DOHH2 (cell line): ENCODE results near the gene PVALEF.

Source experiments
- H3F3A ChIP-seq: fragments of 200-600 bp; sonication (generic), shearing (Covaris generic); 2 replicates; pipeline ENCODE4 v1.6.0; 2016; ENCODE audit warnings: antibody characterized with exemption, mild to moderate bottlenecking; ENCODE audit not compliant: control insufficient read depth, insufficient read depth
- H3K27ac ChIP-seq: fragments of 200-600 bp; sonication (generic); 2 replicates; pipeline ENCODE4 v1.5.1; 2014; ENCODE audit warnings: low read depth, mild to moderate bottlenecking, low read length, moderate library complexity
- H3K27me3 ChIP-seq: fragments of 200-600 bp; sonication (generic); 2 replicates; pipeline ENCODE4 v1.6.1; 2014; ENCODE audit warnings: mild to moderate bottlenecking, low read length, mixed read lengths; ENCODE audit not compliant: control insufficient read depth
- H3K36me3 ChIP-seq: fragments of 200-600 bp; sonication (generic); 2 replicates; pipeline ENCODE4 v1.6.1; 2014; ENCODE audit warnings: mild to moderate bottlenecking, low read length, moderate library complexity, mixed read lengths; ENCODE audit not compliant: control insufficient read depth
- H3K4me1 ChIP-seq: fragments of 200-600 bp; sonication (generic); 2 replicates; pipeline ENCODE4 v1.6.1; 2014; ENCODE audit warnings: mild to moderate bottlenecking, low read length, mixed read lengths; ENCODE audit not compliant: control insufficient read depth
- H3K4me2 ChIP-seq: fragments of 200-600 bp; sonication (generic); 2 replicates; pipeline ENCODE4 v1.6.0; 2014; ENCODE audit warnings: mild to moderate bottlenecking, low read length, moderate library complexity
- H3K4me3 ChIP-seq: fragments of 200-600 bp; sonication (generic); 2 replicates; pipeline ENCODE4 v1.5.1; 2014; ENCODE audit warnings: mild to moderate bottlenecking, low read length, mixed read lengths
- H3K79me2 ChIP-seq: fragments of 200-600 bp; sonication (generic); 2 replicates; pipeline ENCODE4 v1.6.1; 2014; ENCODE audit warnings: mild to moderate bottlenecking, low read length, mixed read lengths; ENCODE audit not compliant: control insufficient read depth
- H3K9me2 ChIP-seq: fragments of 200-600 bp; sonication (generic); replicated peaks from 2 replicates; pipeline ENCODE4 v1.6.1; 2014; ENCODE audit warnings: mild to moderate bottlenecking, low read length, mixed read lengths; ENCODE audit not compliant: control insufficient read depth
- H3K9me3 ChIP-seq: fragments of 200-600 bp; sonication (generic); 2 replicates; pipeline ENCODE4 v1.6.1; 2014; ENCODE audit warnings: antibody characterized with exemption, low read length, mixed read lengths; ENCODE audit not compliant: control insufficient read depth, insufficient read depth
- H4K20me1 ChIP-seq: fragments of 200-600 bp; sonication (generic); 2 replicates; pipeline ENCODE4 v1.6.0; 2014; ENCODE audit warnings: low read depth, mild to moderate bottlenecking, antibody characterized with exemption, low read length, moderate library complexity; ENCODE audit not compliant: control insufficient read depth, insufficient read depth
- EZH2phosphoT487 ChIP-seq: fragments of 200-600 bp; sonication (generic); IDR thresholded peaks from 2 replicates; pipeline ENCODE4 v1.6.1; 2017; ENCODE audit warnings: borderline replicate concordance, mild to moderate bottlenecking, antibody characterized with exemption, low read length, moderate library complexity, mixed read lengths
- TF ChIP-seq, protein P1 (sequence below): fragments of 200-600 bp; sonication (generic); IDR thresholded peaks from one replicate; pipeline ENCODE4 v1.5.1; 2014; ENCODE audit warnings: antibody characterized with exemption, mild to moderate bottlenecking, low read depth, low read length; ENCODE audit not compliant: poor library complexity, severe bottlenecking

Gene PVALEF

DNA sequence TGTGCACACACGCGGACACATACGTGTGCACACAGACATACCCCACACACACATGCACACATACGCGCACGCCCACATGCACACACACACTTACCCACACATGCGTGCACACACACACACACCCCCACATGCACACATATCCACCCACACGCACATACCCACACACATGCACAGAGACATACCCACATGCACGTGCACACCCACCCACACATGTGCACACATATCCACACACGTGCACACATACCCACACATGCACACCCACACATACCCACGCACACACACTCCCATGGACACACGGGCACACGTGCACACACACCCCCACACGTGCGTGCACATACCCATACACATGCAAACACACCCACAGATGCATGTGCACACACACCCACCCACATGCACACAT is 27.2 kb upstream of the PVALEF start:
- Histone ChIP-seq H3K27me3 (no peaks in the 10 kb centered on the region), H3K27ac (no peak overlapping the region), H4K20me1 (no peaks in the 10 kb centered on the region), H3K9me3 (peaks cover 17% of the 10 kb centered on the region; the same call in 1 of the 2 replicates), H3K4me2 (no peak overlapping the region), H3K79me2 (no peaks in the 10 kb centered on the region), H3F3A (no peaks in the 10 kb centered on the region), H3K9me2 (no peaks in the 10 kb centered on the region), H3K4me1 (no peaks in the 10 kb centered on the region), H3K4me3 (no peak overlapping the region), H3K36me3 (no peaks in the 10 kb centered on the region)
- TF ChIP-seq EZH2phosphoT487: no peak
- TF ChIP-seq, protein P1, sequence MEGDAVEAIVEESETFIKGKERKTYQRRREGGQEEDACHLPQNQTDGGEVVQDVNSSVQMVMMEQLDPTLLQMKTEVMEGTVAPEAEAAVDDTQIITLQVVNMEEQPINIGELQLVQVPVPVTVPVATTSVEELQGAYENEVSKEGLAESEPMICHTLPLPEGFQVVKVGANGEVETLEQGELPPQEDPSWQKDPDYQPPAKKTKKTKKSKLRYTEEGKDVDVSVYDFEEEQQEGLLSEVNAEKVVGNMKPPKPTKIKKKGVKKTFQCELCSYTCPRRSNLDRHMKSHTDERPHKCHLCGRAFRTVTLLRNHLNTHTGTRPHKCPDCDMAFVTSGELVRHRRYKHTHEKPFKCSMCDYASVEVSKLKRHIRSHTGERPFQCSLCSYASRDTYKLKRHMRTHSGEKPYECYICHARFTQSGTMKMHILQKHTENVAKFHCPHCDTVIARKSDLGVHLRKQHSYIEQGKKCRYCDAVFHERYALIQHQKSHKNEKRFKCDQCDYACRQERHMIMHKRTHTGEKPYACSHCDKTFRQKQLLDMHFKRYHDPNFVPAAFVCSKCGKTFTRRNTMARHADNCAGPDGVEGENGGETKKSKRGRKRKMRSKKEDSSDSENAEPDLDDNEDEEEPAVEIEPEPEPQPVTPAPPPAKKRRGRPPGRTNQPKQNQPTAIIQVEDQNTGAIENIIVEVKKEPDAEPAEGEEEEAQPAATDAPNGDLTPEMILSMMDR: no peak

DNA sequence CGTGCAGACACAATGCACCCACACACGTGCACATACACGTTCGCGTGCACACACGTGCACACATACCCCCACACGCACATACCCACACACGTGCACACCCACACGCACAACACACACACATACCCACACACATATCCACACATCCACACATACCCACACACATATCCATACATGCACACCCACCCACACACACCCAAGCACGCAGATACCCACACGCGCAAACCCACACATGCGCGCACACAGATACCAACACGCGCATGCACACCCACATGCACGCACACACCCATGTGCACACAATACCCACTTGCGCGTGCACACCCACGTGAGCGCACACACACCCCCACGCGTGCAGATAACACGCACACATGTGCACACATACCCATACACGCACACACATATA is 26.8 kb upstream of the PVALEF start:
- Histone ChIP-seq H3K9me3 (peaks cover 17% of the 10 kb centered on the region; the same call in 1 of the 2 replicates), H3K36me3 (no peaks in the 10 kb centered on the region), H3F3A (no peaks in the 10 kb centered on the region), H3K4me1 (no peaks in the 10 kb centered on the region), H4K20me1 (no peaks in the 10 kb centered on the region), H3K9me2 (no peaks in the 10 kb centered on the region), H3K4me2 (no peak overlapping the region), H3K27me3 (no peaks in the 10 kb centered on the region), H3K79me2 (no peaks in the 10 kb centered on the region), H3K27ac (no peak overlapping the region), H3K4me3 (no peak overlapping the region)
- no peak for TF ChIP-seq EZH2phosphoT487
- TF ChIP-seq, protein P1: no peak

DNA sequence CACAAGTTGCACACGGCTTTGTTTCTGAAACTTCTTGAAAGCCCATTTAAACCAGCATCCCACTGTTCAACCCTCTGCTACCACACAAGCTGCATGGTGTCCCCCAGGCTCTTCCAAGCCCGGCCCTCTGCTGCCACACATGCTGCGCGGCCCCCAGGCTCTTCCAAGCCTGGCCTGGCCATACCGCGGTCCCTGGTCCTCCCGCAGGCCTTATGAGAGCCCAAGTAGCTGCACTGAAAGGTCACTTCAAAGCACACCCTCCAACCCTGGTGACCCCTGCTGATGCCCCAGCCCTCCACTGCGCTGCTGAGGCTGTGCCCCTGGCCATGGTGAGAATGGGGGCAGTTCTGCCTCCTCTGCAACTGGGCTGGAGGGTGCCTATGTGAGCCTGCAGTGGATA is 25.9 kb upstream of the PVALEF start:
- TF ChIP-seq, protein P1: no peak
- TF ChIP-seq EZH2phosphoT487: no peak
- peaks cover 17% of the 10 kb centered on the region; the same call in 1 of the 2 replicates for H3K9me3 ChIP-seq
- no peaks in the 10 kb centered on the region for H4K20me1 ChIP-seq
- no peaks in the 10 kb centered on the region for H3K4me1 ChIP-seq
- H3K27ac ChIP-seq: no peak overlapping the region
- no peaks in the 10 kb centered on the region for H3K9me2 ChIP-seq
- no peak overlapping the region for H3K4me2 ChIP-seq
- H3K79me2 ChIP-seq: no peaks in the 10 kb centered on the region
- H3F3A ChIP-seq: no peaks in the 10 kb centered on the region
- H3K36me3 ChIP-seq: no peaks in the 10 kb centered on the region
- no peaks in the 10 kb centered on the region for H3K27me3 ChIP-seq
- H3K4me3 ChIP-seq: no peak overlapping the region

DNA sequence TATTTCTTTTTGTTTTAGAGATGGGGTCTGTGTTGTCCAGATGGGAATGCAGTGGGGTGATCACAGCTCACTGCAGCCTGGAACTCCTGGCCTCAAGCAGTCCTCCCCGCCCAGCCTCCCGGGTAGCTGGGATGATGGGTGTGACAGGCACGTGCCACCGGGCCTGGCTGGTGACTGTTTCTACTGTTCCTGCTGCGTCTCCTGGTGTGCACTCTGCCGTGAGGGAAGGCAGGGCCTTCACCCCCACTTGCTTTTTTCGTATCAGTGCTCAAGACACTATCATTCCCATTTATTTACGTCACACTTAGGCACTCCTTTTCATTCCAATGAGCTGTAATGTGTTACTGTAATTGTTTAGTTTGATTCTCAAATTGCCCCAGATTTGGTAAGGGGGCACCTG is 25.3 kb upstream of the PVALEF start:
- Histone ChIP-seq H3K4me1 (no peaks in the 10 kb centered on the region), H3K9me2 (no peaks in the 10 kb centered on the region), H3K27me3 (no peaks in the 10 kb centered on the region), H3K27ac (no peak overlapping the region), H3F3A (no peaks in the 10 kb centered on the region), H3K4me2 (no peak overlapping the region), H3K36me3 (no peaks in the 10 kb centered on the region), H4K20me1 (no peaks in the 10 kb centered on the region), H3K79me2 (no peaks in the 10 kb centered on the region), H3K9me3 (peaks cover 17% of the 10 kb centered on the region; the same call in 1 of the 2 replicates), H3K4me3 (no peak overlapping the region)
- TF ChIP-seq, protein P1: no peak
- no peak for TF ChIP-seq EZH2phosphoT487
